Fibroblast of skin of back (primary cell): ENCODE measurements around the gene CENPA. TPM values are rescaled to one million over a fixed set of nuclear protein-coding genes. Genes with fewer than 3 reads are reported as not detected.
"Not testable (repeated sequence)": the region's sequence is repeated elsewhere in the genome, so short reads cannot be mapped to it uniquely, and the experiment has no call there.

ENCODE experiments used
- DNase-seq: peaks from one replicate; pipeline ENCODE4 v3.0.0-alpha.2; 2013
- polyA plus RNA-seq, 2 experiments: library from polyadenylated mRNA; unstranded; fragments of 120-200 nt; gene quantifications; one replicate each; pipeline ENCODE4 v1.2.1, GENCODE V29; 2013; ENCODE audit not compliant: insufficient read length in 2 of 2

The CENPA gene
- polyA plus RNA-seq (2013, experiment 1 of 2; ENCODE audit: insufficient read length): 46.3 TPM
- 5.9 TPM for polyA plus RNA-seq (2013, experiment 2 of 2; ENCODE audit: insufficient read length)

GRCh38 chr2:26785431-26786206 is at the start of gene CENPA:
CENPA (plus strand) TSS chr2:26786056; CDS start chr2:26786197, 141 bp downstream.
- peak; percentile 100 for DNase-seq

GRCh38 chr2:26737221-26737620 is 48.6 kb upstream of the CENPA start:
- no peak for DNase-seq

DNA sequence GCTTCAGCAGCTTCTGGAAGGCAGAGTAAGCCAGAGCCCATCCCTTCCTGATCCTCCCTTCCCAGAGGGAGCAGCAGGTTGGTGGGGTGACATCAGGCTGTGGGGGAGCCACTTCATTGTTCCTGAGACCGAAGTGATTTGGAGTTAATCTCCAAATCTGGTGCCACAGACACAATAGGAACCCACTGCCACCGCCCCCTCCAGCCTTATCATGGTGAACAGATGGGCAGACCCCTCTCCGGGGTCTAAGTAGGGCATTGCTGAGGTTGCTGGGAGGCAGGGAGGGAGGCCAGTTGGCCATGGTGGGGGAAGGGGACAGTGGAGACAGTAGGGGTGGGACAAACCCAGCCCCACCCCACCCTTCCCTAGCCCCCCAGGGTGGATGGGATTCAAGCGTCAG is 47.4 kb upstream of the CENPA start:
- DNase-seq: no peak

GRCh38 chr2:26739514-26739913 is 46.3 kb upstream of the CENPA start:
- no peak for DNase-seq

- no peak for DNase-seq
Observed at GRCh38 chr2:26740346-26740745, 45.5 kb upstream of the CENPA start.

DNA sequence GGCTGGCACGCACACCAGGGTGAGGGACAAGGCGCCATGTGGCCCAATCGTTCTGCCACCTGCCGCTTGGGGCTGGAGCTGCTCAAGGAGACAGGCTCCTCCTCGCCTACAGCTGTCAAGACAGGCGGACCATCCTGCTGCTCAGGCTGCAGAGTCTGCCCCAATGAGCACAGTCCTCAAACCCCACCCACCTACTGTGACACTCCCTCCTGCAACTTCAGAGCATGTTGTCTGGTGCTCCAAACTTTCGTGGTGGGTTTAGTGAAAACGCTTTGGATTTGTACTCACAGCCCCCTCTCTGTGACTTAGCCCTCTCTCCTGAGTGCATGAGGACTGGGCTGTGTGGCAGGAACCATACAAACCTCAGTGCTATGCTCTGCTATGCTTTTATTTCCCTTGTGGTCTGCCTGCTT is 45.0 kb upstream of the CENPA start:
- peak; percentile 16 for DNase-seq

DNA sequence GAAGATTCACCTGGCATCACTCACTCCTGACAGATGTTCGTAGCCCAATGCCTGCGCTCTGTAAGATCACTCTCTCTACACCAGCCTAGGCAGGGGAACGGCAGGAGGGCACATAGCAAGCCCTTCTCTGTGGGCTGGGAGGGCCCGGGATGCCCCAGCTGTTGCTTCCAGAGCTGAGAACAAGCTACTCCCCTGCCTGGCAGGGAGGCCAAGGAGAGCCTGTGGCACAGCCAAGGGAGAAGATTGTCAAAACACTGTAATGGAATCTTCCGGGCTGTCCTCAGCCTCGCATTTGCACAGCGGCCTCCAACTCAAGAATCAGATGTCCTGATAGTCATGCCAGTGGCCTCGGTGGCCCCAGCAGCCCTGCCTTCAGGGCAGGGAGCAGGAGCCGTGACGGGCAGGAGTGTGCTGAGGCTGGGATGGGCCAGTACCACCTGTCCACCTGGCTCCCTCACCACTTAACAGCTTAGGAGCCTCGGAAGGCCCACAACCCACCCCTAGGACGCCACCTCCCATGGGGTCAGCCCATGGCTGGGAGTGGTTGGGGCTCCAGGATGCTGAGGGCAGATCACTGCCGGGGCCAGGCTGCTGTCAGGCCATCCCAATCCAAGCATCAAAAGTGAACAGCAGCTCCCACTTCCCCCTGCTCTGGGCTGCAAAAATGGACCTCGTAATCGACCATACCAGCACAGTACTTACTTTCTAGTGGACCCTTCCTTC is 43.6 kb upstream of the CENPA start:
- no peak for DNase-seq

DNA sequence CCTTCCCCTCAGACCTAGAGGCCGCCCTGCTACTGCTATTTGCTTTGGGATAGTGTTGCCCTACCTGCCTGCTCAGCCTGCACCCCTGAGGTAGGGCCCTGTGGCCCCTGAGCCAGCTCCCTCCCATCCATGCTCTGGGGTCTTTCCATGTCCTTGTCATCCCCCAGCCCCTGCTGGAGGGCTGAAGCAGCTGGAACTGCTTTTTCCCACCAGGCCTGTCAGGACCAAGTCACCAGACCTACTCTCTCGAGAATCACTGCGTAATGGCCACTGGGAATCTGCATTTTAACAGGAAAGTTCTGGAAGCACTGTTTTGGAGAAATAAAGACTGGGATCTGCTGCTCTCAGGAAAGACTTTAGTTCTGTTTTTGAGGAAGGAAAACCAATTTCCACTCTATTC is 42.0 kb upstream of the CENPA start:
- DNase-seq: no peak

GRCh38 chr2:26744953-26745352 is 40.9 kb upstream of the CENPA start:
- DNase-seq: no peak

- DNase-seq: peak; percentile 71
Observed at GRCh38 chr2:26745609-26746327, 40.1 kb upstream of the CENPA start.

DNA sequence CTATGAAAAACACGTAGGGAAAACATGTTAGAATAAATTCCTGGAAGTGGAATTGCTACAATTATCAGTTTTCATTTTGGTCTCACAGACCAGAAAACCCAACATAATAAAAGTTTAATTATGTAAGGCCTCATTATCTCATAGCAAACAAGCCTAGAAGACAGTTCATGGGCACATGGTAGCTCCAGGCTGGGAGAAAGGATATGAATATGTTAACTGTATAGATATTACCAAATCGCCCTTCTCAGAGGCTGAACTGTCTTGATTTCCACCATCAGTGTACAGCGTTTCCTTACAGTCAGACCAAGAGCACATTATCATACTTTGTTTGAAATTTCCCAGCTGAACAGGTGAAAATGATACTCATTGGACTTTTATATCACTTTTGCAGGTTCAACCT is 38.9 kb upstream of the CENPA start:
- no peak for DNase-seq

- peak; percentile 46 for DNase-seq
Observed at GRCh38 chr2:26749787-26750420, 36.0 kb upstream of the CENPA start.

GRCh38 chr2:26750467-26750866 is 35.4 kb upstream of the CENPA start:
- not testable (repeated sequence) for DNase-seq

DNA sequence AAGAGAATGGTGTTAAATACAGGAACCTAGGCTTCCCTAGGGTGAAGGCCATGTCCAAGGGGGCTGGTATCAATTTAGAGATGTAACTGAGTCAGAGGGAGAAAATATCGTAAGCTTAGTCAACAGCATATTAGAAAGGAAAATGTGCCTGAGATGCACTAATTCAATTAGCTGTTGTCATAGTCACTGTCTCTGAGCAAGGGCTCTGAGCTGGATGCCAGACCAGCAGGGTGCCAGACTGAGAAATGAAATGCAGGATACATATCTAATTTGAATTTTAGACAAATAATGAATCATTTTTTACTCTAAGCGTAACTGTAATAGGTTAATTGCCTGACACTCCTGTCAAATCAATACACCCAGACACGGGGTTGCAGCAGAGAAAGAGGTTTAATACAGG is 33.2 kb upstream of the CENPA start:
- peak; percentile 80 for DNase-seq

DNA sequence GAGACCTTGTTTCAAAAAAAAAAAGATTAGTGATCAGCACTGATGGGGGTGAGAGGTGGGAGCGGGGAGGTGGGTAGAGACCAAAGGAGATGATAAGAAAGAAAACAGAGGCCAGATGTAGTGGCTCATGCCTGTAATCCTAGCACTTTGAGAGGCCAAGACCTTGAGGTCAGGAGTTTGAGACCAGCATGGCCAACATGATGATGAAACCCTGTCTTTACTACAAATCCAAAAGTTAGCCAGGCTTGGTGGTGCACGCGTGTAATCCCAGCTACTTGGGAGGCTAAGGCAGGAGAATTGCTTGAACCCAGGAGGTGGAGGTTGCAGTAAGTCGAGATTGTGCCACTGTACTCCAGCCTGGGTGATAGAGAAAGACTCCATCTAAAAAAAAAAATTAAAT is 31.3 kb upstream of the CENPA start:
- no peak for DNase-seq

GRCh38 chr2:26754972-26755670 is 30.7 kb upstream of the CENPA start:
- no peak for DNase-seq

DNA sequence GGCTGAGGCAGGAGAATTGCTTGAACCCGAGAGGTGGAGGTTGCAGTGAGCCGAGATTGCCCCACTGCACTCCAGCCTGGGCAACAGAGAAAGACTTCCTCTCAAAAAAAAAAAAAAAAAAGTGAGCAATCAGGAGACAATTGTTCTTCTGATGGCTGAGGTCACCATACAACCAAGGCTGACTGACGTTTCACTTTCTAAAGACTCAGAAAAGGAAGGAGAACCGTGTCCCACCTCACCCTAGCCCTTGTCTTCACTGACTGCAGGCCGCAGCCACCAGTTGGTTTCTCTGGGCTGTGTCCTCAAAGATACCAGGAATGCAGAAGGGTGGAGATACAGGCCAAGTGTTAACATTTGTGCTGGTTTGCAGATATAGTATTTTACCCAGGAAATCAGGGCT is 29.5 kb upstream of the CENPA start:
- DNase-seq: no peak

- peak; percentile 99 for DNase-seq
Observed at GRCh38 chr2:26757873-26758789, 27.7 kb upstream of the CENPA start.

GRCh38 chr2:26758790-26759321 is 27.0 kb upstream of the CENPA start:
- DNase-seq: no peak

DNA sequence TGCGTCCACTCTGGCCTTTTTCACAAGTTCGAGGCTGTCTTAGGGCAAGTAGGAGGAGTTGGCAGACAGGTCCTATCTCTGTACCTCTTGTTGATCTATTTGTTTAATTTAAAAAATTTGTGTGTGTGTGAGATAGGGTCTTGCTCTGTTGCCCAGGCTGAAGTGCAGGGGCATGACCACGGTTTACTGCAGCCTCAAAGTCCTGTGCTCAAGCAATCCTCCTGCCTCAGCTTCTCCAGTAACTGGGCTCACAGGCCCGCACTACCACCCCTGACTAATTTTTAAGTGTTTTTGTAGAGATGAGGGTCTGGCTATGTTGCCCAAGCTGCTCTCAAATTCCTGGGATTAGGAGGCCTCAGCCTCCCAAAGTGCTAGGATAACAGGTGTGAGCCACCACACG is 26.0 kb upstream of the CENPA start:
- DNase-seq: no peak

DNA sequence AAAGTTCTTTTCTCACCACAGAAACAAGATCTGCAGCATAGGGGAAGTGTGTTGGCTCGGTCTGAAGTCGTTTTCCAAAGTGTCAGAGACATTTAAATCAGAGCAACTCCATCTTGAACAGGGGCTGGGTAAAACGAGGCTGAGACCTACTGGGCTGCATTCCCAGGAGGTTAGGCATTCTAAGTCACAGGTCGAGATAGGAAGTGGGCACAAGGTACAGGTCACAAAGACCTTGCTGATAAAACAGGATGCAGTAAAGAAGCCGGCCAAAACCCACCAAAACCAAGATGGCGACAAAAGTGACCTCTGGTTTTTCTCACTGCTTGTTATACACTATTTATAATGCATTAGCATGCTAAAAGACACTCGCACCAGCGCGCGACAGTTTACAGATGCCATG is 24.9 kb upstream of the CENPA start:
- not testable (repeated sequence) for DNase-seq
